Upper lobe of left lung (tissue), 6 donors: ENCODE results near the gene PRCC. TPM values are rescaled to one million over a fixed set of nuclear protein-coding genes. Genes with fewer than 3 reads are reported as not detected.

Source experiments
- ATAC-seq, 2 donors: fragments of 200-7000 bp; cut with Tn5 transposase; one replicate each; pipeline ENCODE4 v1.9.1; 2022; ENCODE audit warnings: mild to moderate bottlenecking in 2 of 2, moderate library complexity in 2 of 2; ENCODE audit not compliant: low FRiP score in 2 of 2
- DNase-seq, 2 donors: peaks; one replicate each; pipeline ENCODE4 v3.0.0-alpha.2; 2019 to 2020
- H3K27ac ChIP-seq, 4 donors: fragments of 200-600 bp; sonication (generic); one replicate each; pipeline ENCODE4 v1.5.1; 2016 to 2019
- H3K27me3 ChIP-seq, 4 donors: fragments of 200-600 bp; sonication (generic); one replicate each; pipeline ENCODE4 v1.5.1; 2017 to 2019
- H3K36me3 ChIP-seq, 4 donors: fragments of 200-600 bp; sonication (generic); one replicate each; pipeline ENCODE4 v1.5.1; 2016 to 2019
- H3K4me1 ChIP-seq, 4 donors: fragments of 200-600 bp; sonication (generic); one replicate each; pipeline ENCODE4 v1.5.1; 2018 to 2019
- H3K4me3 ChIP-seq, 4 donors: fragments of 200-600 bp; sonication (generic); one replicate each; pipeline ENCODE4 v1.5.1; 2017 to 2019; ENCODE audit warnings: mild to moderate bottlenecking in 2 of 4, moderate library complexity in 1 of 4
- H3K9me3 ChIP-seq, 4 donors: fragments of 200-600 bp; sonication (generic); one replicate each; pipeline ENCODE4 v1.5.1; 2018 to 2019
- CTCF ChIP-seq, 6 experiments: fragments of 450-650 bp in 4 of 6; fragments of 200-600 bp in 2 of 6; sonication (generic) in 2 of 6; IDR thresholded peaks; one replicate each; pipeline ENCODE4 v1.5.1; 2016 to 2019; ENCODE audit warnings: antibody characterized with exemption in 6 of 6
- EP300 ChIP-seq, 4 donors: sonication (generic); formaldehyde crosslinking; IDR thresholded peaks; one replicate each; pipeline ENCODE4 v1.5.1; 2017; ENCODE audit warnings: antibody characterized with exemption in 4 of 4, control low read depth in 2 of 4
- POLR2A ChIP-seq, 4 donors: fragments of 450-650 bp; IDR thresholded peaks; one replicate each; pipeline ENCODE4 v1.5.1; 2016 to 2017; ENCODE audit warnings: antibody characterized with exemption in 4 of 4, mild to moderate bottlenecking in 2 of 4
- POLR2AphosphoS5 ChIP-seq, 2 donors: sonication (generic); formaldehyde crosslinking; IDR thresholded peaks; one replicate each; pipeline ENCODE4 v1.5.1; 2017; ENCODE audit warnings: antibody characterized with exemption in 2 of 2
- WGBS, 2 donors: methylation state at CpG; one replicate each; pipeline ENCODE4 v1.1.5; 2017 to 2018; 5-methylcytosine and 5-hydroxymethylcytosine counted together
- total RNA-seq, 6 donors: library from RNA; depleted of rRNA in 4 of 6; stranded (reverse); fragments of >200 nt in 4 of 6; gene quantifications; one replicate each; pipeline versions ENCODE4 v1.1.0 to v1.2.1, GENCODE V29; 2016 to 2021
- donor health status: DM: no; HTN: no; CAD: no; lungs with moderate emphysema.
- donor health status: DM: no; HTN: yes; CAD: no; lungs with severe emphysema.

The PRCC gene
- total RNA-seq, 6 donors from 2014 or later = 36.5 to 52.4 (median 40.8) TPM

GRCh38 chr1:156777573-156777972 is 10.2 kb downstream of the PRCC start:
- TF ChIP-seq CTCF (IDR thresholded peaks at IDR 0.05) (no peak), POLR2A (IDR thresholded peaks at IDR 0.05) (no peak), POLR2AphosphoS5 (IDR thresholded peaks at IDR 0.05) (no peak), EP300 (IDR thresholded peaks at IDR 0.05) (no peak)
- H3K27me3 ChIP-seq = no peaks in the 10 kb centered on the region
- H3K4me3 ChIP-seq = no peak overlapping the region
- peaks cover 0 to 18% (median 2%) of the 10 kb centered on the region in 4 donors for H3K36me3 ChIP-seq
- no peak for DNase-seq
- peak overlapping the region in 1 of 4 donors; percentile 6 for H3K27ac ChIP-seq
- no peaks in the 10 kb centered on the region for H3K9me3 ChIP-seq
- ATAC-seq = no peak
- 27 to 28% methylated on average over 1 of the region's 1 CpG for WGBS, 2 donors
- peaks cover 17 to 34% (median 24%) of the 10 kb centered on the region in 4 donors for H3K4me1 ChIP-seq

GRCh38 chr1:156781585-156782186 is 14.4 kb downstream of the PRCC start:
- Histone ChIP-seq H3K27ac (no peak overlapping the region), H3K9me3 (no peaks in the 10 kb centered on the region), H3K27me3 (no peaks in the 10 kb centered on the region), H3K4me1 (peaks cover 12 to 24% (median 14%) of the 10 kb centered on the region in 4 donors), H3K36me3 (peaks cover 6 to 53% (median 25%) of the 10 kb centered on the region in 4 donors), H3K4me3 (no peak overlapping the region)
- DNase-seq (no peak), ATAC-seq (peak; percentile 40 to 78)
- no peak for TF ChIP-seq POLR2AphosphoS5 (IDR thresholded peaks at IDR 0.05)
- TF ChIP-seq POLR2A (IDR thresholded peaks at IDR 0.05) = no peak
- TF ChIP-seq EP300 (IDR thresholded peaks at IDR 0.05) = no peak
- no peak for TF ChIP-seq CTCF (IDR thresholded peaks at IDR 0.05)

GRCh38 chr1:156785458-156785857 is 18.1 kb downstream of the PRCC start:
- 84 to 87% methylated on average over 6 of the region's 6 CpGs for WGBS, 2 donors

GRCh38 chr1:156786640-156787039 is 19.3 kb downstream of the PRCC start:
- 74 to 79% methylated on average over 10 of the region's 10 CpGs for WGBS, 2 donors
- H3K27ac ChIP-seq = no peak overlapping the region
- H3K36me3 ChIP-seq = peaks cover 20 to 86% (median 49%) of the 10 kb centered on the region in 4 donors
- no peak overlapping the region for H3K4me3 ChIP-seq
- peaks cover 5 to 7% (median 6%) of the 10 kb centered on the region in 4 donors for H3K4me1 ChIP-seq
- no peak for DNase-seq
- no peak for ATAC-seq
- no peaks in the 10 kb centered on the region for H3K9me3 ChIP-seq
- no peaks in the 10 kb centered on the region for H3K27me3 ChIP-seq
- TF ChIP-seq POLR2A (IDR thresholded peaks at IDR 0.05) = no peak
- no peak for TF ChIP-seq POLR2AphosphoS5 (IDR thresholded peaks at IDR 0.05)
- no peak for TF ChIP-seq CTCF (IDR thresholded peaks at IDR 0.05)

More at GRCh38 chr1:156785458-156785857, 18.1 kb downstream of the PRCC start:
- Histone ChIP-seq H3K27me3 (no peaks in the 10 kb centered on the region), H3K4me3 (no peak overlapping the region), H3K4me1 (peaks cover 8 to 12% (median 9%) of the 10 kb centered on the region in 4 donors), H3K9me3 (no peaks in the 10 kb centered on the region), H3K27ac (no peak overlapping the region), H3K36me3 (peaks cover 14 to 81% (median 41%) of the 10 kb centered on the region in 4 donors)
- DNase-seq (no peak), ATAC-seq (no peak)
- no peak for TF ChIP-seq POLR2A (IDR thresholded peaks at IDR 0.05)
- no peak for TF ChIP-seq CTCF (IDR thresholded peaks at IDR 0.05)

- no peaks in the 10 kb centered on the region for H3K27me3 ChIP-seq
- DNase-seq (no peak), ATAC-seq (no peak)
- no peak for TF ChIP-seq EP300 (IDR thresholded peaks at IDR 0.05)
- TF ChIP-seq POLR2A (IDR thresholded peaks at IDR 0.05) = no peak
- no peak for TF ChIP-seq CTCF (IDR thresholded peaks at IDR 0.05)
- 91 to 98% methylated on average over 2 of the region's 2 CpGs for WGBS, 2 donors
- H3K4me3 ChIP-seq = no peak overlapping the region
- no peaks in the 10 kb centered on the region for H3K9me3 ChIP-seq
- H3K27ac ChIP-seq = no peak overlapping the region
- peaks cover 30 to 87% (median 56%) of the 10 kb centered on the region in 4 donors for H3K36me3 ChIP-seq
- H3K4me1 ChIP-seq = no peaks in the 10 kb centered on the region
These were observed 20.8 kb downstream of the PRCC start for GRCh38 chr1:156788136-156788535.
